GM23338 (cell line): ENCODE measurements around the gene COL4A1. TPM values are rescaled to one million over a fixed set of nuclear protein-coding genes. Genes with fewer than 3 reads are reported as not detected.

Source experiments
- ATAC-seq: fragments of 200-7000 bp; cut with Tn5 transposase; 3 replicates; pipeline ENCODE4 v1.9.1; 2020
- DNase-seq: peaks from one replicate; pipeline ENCODE4 v3.0.0-alpha.2; 2015; ENCODE audit warnings: low spot score
- H2AFZ ChIP-seq: fragments of 200-600 bp; sonication (generic); 2 replicates; pipeline ENCODE4 v1.8.0; 2016; ENCODE audit warnings: antibody characterized with exemption, mild to moderate bottlenecking, moderate library complexity
- H3F3A ChIP-seq: fragments of 200-600 bp; sonication (generic); replicated peaks from 2 replicates; pipeline ENCODE4 v1.8.0; 2017; ENCODE audit warnings: antibody characterized with exemption, mixed run types, low read depth
- H3K27ac ChIP-seq: fragments of 200-600 bp; sonication (generic); 2 replicates; pipeline ENCODE4 v1.6.1; 2016; ENCODE audit warnings: low read depth
- H3K27me3 ChIP-seq: fragments of 200-600 bp; sonication (generic); 2 replicates; pipeline ENCODE4 v1.8.0; 2016; ENCODE audit warnings: mild to moderate bottlenecking, mixed run types, moderate library complexity; ENCODE audit not compliant: insufficient read depth
- H3K36me3 ChIP-seq: fragments of 200-600 bp; sonication (generic); 2 replicates; pipeline ENCODE4 v1.8.0; 2016; ENCODE audit warnings: mild to moderate bottlenecking; ENCODE audit not compliant: insufficient read depth
- H3K4me1 ChIP-seq: fragments of 200-600 bp; sonication (generic); 2 replicates; pipeline ENCODE4 v1.8.0; 2016; ENCODE audit warnings: mild to moderate bottlenecking, moderate library complexity; ENCODE audit not compliant: insufficient read depth
- H3K4me2 ChIP-seq: fragments of 200-600 bp; sonication (generic); 2 replicates; pipeline ENCODE4 v1.7.1; 2017; ENCODE audit warnings: mixed run types
- H3K4me3 ChIP-seq: fragments of 200-600 bp; sonication (generic); 2 replicates; pipeline ENCODE4 v1.6.1; 2016; ENCODE audit warnings: mixed run types
- H3K79me2 ChIP-seq: fragments of 200-600 bp; sonication (generic); replicated peaks from 2 replicates; pipeline ENCODE4 v1.8.0; 2017; ENCODE audit warnings: mild to moderate bottlenecking; ENCODE audit not compliant: insufficient read depth
- H3K9me2 ChIP-seq: fragments of 200-600 bp; sonication (generic); 2 replicates; pipeline ENCODE4 v1.8.0; 2017; ENCODE audit not compliant: insufficient read depth
- H4K20me1 ChIP-seq: fragments of 200-600 bp; sonication (generic); replicated peaks from 2 replicates; pipeline ENCODE4 v1.8.0; 2017; ENCODE audit warnings: mild to moderate bottlenecking; ENCODE audit not compliant: insufficient read depth
- H3K27ac Mint-ChIP-seq: 2 replicates; pipeline ENCODE4 v1.8.0; 2020; ENCODE audit warnings: inconsistent platforms, mild to moderate bottlenecking, moderate library complexity, mixed read lengths
- H3K27me3 Mint-ChIP-seq: 3 replicates; pipeline ENCODE4 v1.8.0; 2022; ENCODE audit warnings: low read depth, mild to moderate bottlenecking, moderate library complexity, mixed read lengths, inconsistent platforms; ENCODE audit not compliant: insufficient read depth, poor library complexity
- H3K36me3 Mint-ChIP-seq: 3 replicates; pipeline ENCODE4 v1.8.0; 2021; ENCODE audit warnings: low read depth, mild to moderate bottlenecking, inconsistent platforms, moderate library complexity, mixed read lengths
- H3K4me1 Mint-ChIP-seq: 3 replicates; pipeline ENCODE4 v1.8.0; 2020; ENCODE audit warnings: mild to moderate bottlenecking, inconsistent platforms, mixed read lengths
- H3K4me3 Mint-ChIP-seq: 3 replicates; pipeline ENCODE4 v1.8.0; 2021; ENCODE audit warnings: moderate library complexity, mild to moderate bottlenecking, inconsistent platforms, mixed read lengths
- H3K9me3 Mint-ChIP-seq: 3 replicates; pipeline ENCODE4 v1.8.0; 2020; ENCODE audit warnings: moderate library complexity, mild to moderate bottlenecking, inconsistent platforms, mixed read lengths
- EZH2phosphoT487 ChIP-seq: fragments of 200-600 bp; sonication (generic); IDR thresholded peaks from one replicate; pipeline ENCODE4 v1.8.1; 2018; ENCODE audit warnings: antibody characterized with exemption; ENCODE audit not compliant: unreplicated experiment
- JUNB ChIP-seq: IDR thresholded peaks from one replicate; pipeline ENCODE4 v1.6.1; 2016; ENCODE audit warnings: antibody characterized with exemption; ENCODE audit not compliant: unreplicated experiment
- NANOG ChIP-seq: IDR thresholded peaks from 2 replicates; pipeline ENCODE4 v1.6.1; 2016; ENCODE audit warnings: antibody characterized with exemption, borderline replicate concordance
- POLR2AphosphoS5 ChIP-seq: IDR thresholded peaks from 2 replicates; pipeline ENCODE4 v1.6.1; 2016; ENCODE audit warnings: antibody characterized with exemption, low read depth
- REST ChIP-seq: IDR thresholded peaks from one replicate; pipeline ENCODE4 v1.6.1; 2018; ENCODE audit warnings: antibody characterized with exemption; ENCODE audit not compliant: unreplicated experiment
- STAT1 ChIP-seq: IDR thresholded peaks from one replicate; pipeline ENCODE4 v1.6.1; 2016; ENCODE audit warnings: antibody characterized with exemption; ENCODE audit not compliant: unreplicated experiment
- ZNF331 ChIP-seq: fragments of 250-450 bp; sonication (Bioruptor Pico); IDR thresholded peaks from 2 replicates; pipeline ENCODE4 v1.5.0; 2020; ENCODE audit warnings: low read depth, mild to moderate bottlenecking, moderate library complexity
- ZNF462 ChIP-seq: fragments of 250-450 bp; sonication (Bioruptor Pico); IDR thresholded peaks from 2 replicates; pipeline ENCODE4 v1.5.0; 2020; ENCODE audit warnings: mild to moderate bottlenecking, moderate library complexity
- polyA plus RNA-seq: library from polyadenylated mRNA; unstranded; fragments of >200 nt; fragmentation: Nextera tagmentation; extraction: Ambion mirVana; gene quantifications from 2 replicates; pipeline ENCODE4 v1.2.1, GENCODE V29; 2016
- total RNA-seq: library from RNA; depleted of rRNA; stranded (reverse); fragments of >200 nt; shearing (Covaris generic); gene quantifications from 2 replicates; pipeline ENCODE4 v1.2.3, GENCODE V29; 2014

The COL4A1 gene
- total and polyA plus RNA-seq, 2 experiments from 2014 or later, result 39.1 to 110 TPM

- no peak for TF ChIP-seq ZNF462 (CRISPR knock-in tag)
- TF ChIP-seq REST, result no peak
- TF ChIP-seq POLR2AphosphoS5, result no peak
Measured at GRCh38 chr13:110211046-110211445, 95.9 kb downstream of the COL4A1 start (continued).

GRCh38 chr13:110210604-110210985, 96.4 kb downstream of the COL4A1 start:
- H3K27me3 Mint-ChIP-seq, result peaks cover 5% of the 10 kb centered on the region
- peaks cover 7% of the 10 kb centered on the region; the same call in 1 of the 3 replicates for H3K4me1 Mint-ChIP-seq
- Histone ChIP-seq H3K9me2 (no peaks in the 10 kb centered on the region), H3K4me3 (no peak overlapping the region), H4K20me1 (no peaks in the 10 kb centered on the region), H3K4me1 (0 out of 2 replicates have a peak, but pooled peaks cover 4% of the 10 kb centered on the region), H2AFZ (no peak overlapping the region), H3K27ac (no peak overlapping the region), H3K27me3 (no peaks in the 10 kb centered on the region), H3K4me2 (no peak overlapping the region), H3K79me2 (no peaks in the 10 kb centered on the region; the same call in 1 of the 2 replicates), H3K36me3 (0 out of 2 replicates have a peak, but pooled peaks cover 7% of the 10 kb centered on the region), H3F3A (no peaks in the 10 kb centered on the region)
- no peak overlapping the region for H3K4me3 Mint-ChIP-seq
- ATAC-seq (no peak), DNase-seq (no peak)
- H3K9me3 Mint-ChIP-seq, result no peaks in the 10 kb centered on the region
- H3K27ac Mint-ChIP-seq, result 0 out of 2 replicates have a peak overlapping the region, but pooled peaks have one; percentile 40
- H3K36me3 Mint-ChIP-seq, result no peaks in the 10 kb centered on the region; the same call in 2 of the 3 replicates
- TF ChIP-seq JUNB (no peak), STAT1 (no peak), ZNF331 (CRISPR knock-in tag) (no peak), EZH2phosphoT487 (no peak), NANOG (no peak)
